ENCODE results near the gene COPS3.
A peak's percentile ranks its signal among the peaks of the same experiment; 100 is the strongest.

COPS3 gene

GRCh38 chr17:17280613-17281549, at the start of gene COPS3:
Gene COPS3 (minus strand): TSS chr17:17281246. CDS start chr17:17281186, 60 bp downstream.
- peak; percentile 96 to 97 for DNase-seq

DNA sequence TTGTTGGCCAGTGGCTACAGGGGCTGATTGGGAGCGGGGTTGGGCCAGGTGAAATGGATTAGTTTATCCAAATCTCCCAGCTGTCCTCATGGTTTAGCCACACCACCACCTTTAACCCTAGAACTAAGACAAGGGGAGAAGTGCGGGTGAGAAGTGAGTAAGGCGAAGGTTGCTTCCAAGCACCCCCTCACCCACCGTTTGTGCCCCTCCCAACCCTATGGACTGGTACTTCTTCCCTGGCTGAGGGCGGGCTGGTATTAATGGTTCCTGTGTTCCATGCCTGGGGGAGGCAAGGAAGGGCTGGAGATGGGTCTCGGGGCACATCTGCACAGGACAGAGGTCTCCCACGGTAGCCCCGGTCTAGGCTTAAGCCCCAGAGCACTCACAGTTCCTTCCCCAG, 47.2 kb upstream of the COPS3 start:
- no peak for DNase-seq

GRCh38 chr17:17326275-17326875, 45.3 kb upstream of the COPS3 start:
- no peak for DNase-seq

GRCh38 chr17:17325816-17326215, 44.8 kb upstream of the COPS3 start:
- no peak for DNase-seq

- no peak for DNase-seq
Measured at GRCh38 chr17:17325228-17325627, 44.2 kb upstream of the COPS3 start.

- no peak for DNase-seq
Measured at GRCh38 chr17:17324616-17325015, 43.6 kb upstream of the COPS3 start.

DNA sequence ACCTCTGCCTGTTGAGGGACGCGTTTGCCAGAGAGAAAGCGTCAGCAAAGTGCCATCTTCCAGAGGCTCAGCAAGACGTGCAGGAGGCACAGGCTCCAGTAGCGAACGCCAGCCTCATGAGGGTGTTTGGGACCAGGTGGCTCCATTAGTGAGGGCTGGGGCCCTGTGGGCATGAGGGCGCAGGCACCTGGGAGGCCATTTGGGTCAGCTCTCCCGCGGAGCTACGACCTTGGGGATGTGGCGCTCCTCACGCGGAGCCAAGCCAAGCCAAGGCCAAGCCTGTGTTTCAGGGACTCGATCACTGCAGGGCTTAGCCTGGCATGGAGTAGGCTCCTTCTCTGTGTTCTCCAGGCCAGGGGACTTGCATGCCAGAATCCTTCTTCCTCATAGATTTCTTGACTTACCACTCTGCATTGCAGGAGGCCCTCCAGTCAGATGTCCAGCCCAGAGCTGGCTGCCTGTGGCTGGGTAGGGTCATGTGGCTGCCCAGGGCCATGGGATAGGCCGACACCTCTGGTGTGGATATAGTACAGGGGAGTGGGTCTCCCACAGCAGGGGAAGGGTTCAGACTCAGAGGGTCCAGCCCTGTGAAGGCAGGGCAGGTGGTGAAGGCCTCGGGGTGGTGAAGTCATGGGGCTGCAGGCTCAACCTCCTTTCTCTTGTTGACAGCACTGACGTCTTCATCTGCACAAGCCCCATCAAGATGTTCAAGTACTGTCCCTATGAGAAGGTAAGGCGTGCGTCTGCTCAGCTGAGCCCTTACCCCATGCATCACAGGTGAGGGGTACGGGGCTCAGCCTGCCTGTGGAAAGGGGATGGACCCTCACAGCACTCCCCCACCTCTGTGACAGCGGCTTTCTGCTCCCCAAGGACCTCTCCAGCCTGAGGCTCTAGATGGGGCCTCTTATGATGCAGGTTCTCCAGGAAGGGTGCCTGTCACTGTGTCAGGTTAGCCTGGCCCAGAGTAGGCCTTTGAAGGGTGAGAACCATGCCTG, 41.8 kb upstream of the COPS3 start:
- DNase-seq = no peak

- no peak for DNase-seq
Measured at GRCh38 chr17:17321356-17322025, 40.4 kb upstream of the COPS3 start.

DNA sequence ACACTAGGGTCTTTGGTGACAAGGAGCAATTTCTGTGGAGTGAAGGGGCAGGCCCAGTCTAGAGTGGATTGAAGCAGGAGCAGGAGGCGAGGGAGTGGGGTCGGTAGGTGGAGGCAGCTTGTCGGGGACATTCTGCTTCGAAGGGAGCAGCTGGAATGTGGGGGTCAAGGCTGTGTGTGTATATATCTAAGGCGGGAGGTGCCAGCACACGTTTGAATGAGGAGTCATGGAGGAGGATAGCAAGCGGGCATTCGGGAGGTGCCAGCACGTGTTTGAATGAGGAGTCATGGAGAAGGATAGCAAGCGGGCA, 39.8 kb upstream of the COPS3 start:
- DNase-seq = no peak

DNA sequence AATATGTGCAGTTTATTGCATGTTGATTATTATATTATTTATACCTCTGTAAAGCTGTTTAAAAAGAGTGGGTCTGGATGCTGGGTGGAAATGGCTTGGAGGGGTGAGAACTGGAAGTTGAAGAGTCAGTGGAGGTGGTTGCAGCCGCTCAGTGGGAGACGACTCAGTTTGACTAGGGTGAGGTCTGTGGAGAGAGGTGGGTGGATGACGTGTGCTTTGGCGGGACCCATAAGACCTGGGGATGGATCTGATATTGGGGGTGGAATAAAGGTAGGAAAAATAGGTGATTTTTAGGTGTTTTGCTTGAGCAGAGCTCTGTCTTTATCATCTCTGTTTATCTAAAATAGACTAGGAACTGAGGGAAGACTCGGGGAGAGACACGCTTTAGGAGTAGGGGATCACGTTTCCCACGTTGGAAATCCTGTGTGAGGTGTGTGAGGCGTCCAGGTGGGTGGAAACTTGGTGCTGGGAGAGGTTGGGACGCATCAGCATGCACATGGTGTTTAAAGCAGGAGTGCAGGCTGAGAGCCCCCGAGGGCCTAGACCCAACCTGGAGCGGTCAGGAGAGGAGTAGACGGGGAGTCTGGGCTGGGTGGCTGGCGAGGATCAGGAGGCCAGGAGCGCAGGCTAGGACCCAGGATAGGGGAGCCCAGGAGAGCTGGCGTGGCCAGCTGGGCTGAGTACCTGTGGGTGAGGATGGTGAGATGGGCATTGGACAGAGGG, 39.3 kb upstream of the COPS3 start:
- DNase-seq = no peak

GRCh38 chr17:17315142-17315821, 34.2 kb upstream of the COPS3 start:
- no peak for DNase-seq

GRCh38 chr17:17314501-17315071, 33.5 kb upstream of the COPS3 start:
- DNase-seq = no peak

DNA sequence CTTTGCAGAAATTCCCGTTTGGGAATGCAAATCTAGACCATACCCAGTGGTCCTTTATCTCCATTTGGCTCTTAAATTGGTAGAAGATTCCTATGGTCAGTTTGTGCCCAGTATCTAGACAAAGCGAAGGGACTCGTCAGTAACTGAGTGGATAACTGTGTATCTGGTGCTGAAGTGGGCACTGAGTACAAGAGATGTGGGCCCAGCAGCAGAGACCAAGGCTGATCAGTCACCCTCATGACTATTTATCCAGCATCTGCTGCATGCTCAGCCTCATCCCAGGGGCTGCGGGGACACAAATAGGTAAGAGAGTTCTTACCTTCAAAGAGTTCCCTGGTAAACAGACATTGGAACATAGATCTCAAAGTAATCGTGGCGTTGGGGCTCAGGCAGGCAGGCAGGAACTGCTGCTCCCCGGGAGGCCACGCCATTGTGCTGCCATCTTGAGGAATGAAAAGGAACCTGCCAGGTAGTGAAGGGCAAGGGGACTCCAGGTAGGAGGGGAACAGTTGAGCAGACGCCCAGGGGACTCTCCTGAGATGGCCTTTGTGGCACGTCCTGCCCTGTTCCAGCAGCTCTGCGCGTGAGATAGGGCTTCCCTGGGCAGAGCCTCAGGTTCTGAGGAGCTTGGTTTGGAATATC, 32.4 kb upstream of the COPS3 start:
- peak; percentile 72 to 73 for DNase-seq

DNA sequence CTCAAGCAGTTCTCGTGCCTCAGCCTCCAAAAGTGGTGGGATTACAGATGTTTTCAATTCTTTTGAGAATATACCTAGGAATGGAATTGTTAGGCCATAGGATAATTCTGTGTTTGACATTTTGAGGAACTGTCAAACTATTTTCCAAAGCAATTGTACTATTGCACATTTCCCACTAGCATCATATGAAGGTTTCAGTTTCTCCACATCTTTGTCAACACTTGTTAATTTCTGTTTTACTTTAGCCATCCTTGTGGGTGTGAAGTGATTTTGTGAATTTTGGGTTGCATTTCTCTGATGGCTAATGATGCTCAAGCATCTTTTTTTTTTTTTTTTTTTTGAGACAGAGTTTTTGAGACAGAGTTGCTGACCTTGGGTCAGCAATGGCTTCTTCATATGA, 28.3 kb upstream of the COPS3 start:
- no peak for DNase-seq

DNA sequence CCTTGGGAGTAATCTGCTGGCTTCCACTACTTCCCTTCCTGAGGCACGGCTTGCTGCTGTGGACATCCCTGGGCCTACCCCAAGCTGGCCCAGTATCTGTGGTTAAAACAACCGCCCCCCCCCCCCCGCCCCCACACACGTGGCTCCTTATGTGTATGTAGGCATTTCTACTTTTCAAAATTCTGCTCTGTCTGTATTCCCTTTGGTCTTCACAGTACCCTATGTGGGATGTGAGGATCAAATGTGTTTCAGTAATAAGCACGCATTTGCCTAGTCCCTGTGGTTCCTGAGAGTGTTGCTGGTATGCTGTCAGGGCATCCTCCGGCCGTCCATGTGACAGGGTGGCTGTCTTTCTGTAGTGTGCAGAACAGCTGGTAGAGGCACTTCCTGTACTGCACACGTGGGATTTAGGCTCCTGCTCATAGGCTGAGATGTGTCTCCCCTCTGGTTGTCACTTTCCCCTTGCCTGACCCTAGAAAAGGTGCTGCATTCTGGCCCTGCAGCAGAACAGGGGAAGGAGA, 24.3 kb upstream of the COPS3 start:
- peak; percentile 10 to 15 for DNase-seq

DNA sequence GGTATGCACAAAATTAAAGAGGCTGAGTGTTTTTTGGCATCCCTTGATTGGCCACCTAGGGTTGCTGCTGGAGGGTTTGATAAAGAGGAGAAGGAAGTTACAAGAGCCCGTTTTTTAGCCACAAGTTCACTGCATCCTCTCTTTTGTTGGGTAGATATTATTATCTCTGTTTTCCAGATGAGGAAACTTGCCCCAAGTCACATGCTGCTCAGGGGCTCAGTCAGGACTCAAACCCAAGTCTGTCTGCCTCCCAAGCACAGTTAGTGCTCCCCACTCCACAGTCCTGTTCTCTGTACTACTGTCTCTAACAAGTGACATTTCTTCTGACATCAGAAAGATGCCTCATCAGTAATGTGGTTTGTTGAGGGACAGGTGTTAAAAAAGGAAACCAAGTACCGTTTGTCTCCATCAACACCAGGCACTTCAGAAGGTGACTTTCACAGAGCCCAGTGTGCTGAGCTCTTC, 23.5 kb upstream of the COPS3 start:
- no peak for DNase-seq

DNA sequence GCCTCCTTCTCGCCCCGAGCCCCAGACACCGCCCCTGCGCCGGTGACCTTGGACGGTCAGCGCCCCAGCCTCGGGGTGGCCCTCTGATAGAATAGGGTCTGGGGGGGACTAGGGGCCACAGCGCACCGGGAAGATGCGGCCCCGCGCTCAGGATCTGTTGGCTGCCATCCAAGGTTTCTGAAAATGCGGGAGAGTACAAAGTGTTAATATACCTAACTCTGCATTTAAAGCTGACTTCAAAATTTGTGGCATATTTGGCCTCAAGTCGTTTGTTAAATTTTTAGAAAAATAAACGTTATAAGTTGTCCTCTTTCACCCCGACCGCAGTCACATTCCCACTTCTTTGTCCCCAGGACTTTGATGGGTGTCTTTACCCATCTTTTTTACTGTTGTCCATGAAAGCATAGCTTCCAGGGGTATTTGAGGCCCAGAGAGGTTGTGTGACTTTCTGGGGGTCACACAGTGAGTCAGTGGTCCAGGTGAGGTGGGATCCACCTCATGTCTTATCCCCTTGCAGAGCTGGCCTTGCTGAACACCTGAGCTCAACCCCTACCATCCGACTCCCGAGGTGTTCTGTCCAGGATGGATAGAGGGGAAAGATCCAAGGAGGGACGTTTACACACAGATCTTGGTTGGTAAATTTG, 22.9 kb upstream of the COPS3 start:
- no peak for DNase-seq

- DNase-seq = peak; percentile 42 to 51
Measured at GRCh38 chr17:17303010-17303846, 22.2 kb upstream of the COPS3 start, which contains the start of gene NT5M. Gene NT5M (plus strand): TSS chr17:17303373. CDS start chr17:17303551, 178 bp downstream.
